A673 (cell line): ENCODE data around the gene CCDC85C. TPM values are rescaled to one million over a fixed set of nuclear protein-coding genes. Genes with fewer than 3 reads are reported as not detected.

ENCODE experiments used
- BruUV-seq: library from RNA; stranded (reverse); fragments of 400-500 nt; replicated peaks from 2 replicates; lab custom pipeline; 2021; lab: Mats Ljungman, UMichigan
- CTCF ChIA-PET: fragments of 300-600 bp; sonication (Branson Sonifier 250); formaldehyde crosslinking; loops from one replicate; lab custom pipeline; 2022; ENCODE audit warnings: antibody characterized with exemption; lab: Charles Lee
- POLR2A ChIA-PET: fragments of 300-600 bp; sonication (Branson Sonifier 250); formaldehyde crosslinking; loops from one replicate; lab custom pipeline; 2022; ENCODE audit warnings: antibody characterized with exemption; ENCODE audit not compliant: low non-redundant PET; lab: Charles Lee
- DNase-seq: peaks from one replicate; pipeline ENCODE4 v3.0.0-alpha.2; 2015; ENCODE audit warnings: low spot score
- H3K27ac ChIP-seq: fragments of 200-600 bp; sonication (generic); 2 replicates; pipeline ENCODE4 v1.5.1; 2016; ENCODE audit warnings: mixed run types, low read depth, mild to moderate bottlenecking, mixed read lengths, antibody characterized with exemption, low read length; ENCODE audit not compliant: poor library complexity, severe bottlenecking
- H3K27me3 ChIP-seq: fragments of 200-600 bp; sonication (generic); replicated peaks from 2 replicates; pipeline ENCODE4 v1.6.1; 2017; ENCODE audit warnings: mixed run types, low read depth, mild to moderate bottlenecking, mixed read lengths, antibody characterized with exemption, low read length; ENCODE audit not compliant: insufficient read depth, poor library complexity
- H3K36me3 ChIP-seq: fragments of 200-600 bp; sonication (generic); 2 replicates; pipeline ENCODE4 v1.6.1; 2016; ENCODE audit warnings: mixed run types, mild to moderate bottlenecking, mixed read lengths, antibody characterized with exemption, low read length; ENCODE audit not compliant: insufficient read depth, poor library complexity, severe bottlenecking
- H3K4me1 ChIP-seq: fragments of 200-600 bp; sonication (generic); 2 replicates; pipeline ENCODE4 v1.6.1; 2017; ENCODE audit warnings: mixed run types, mild to moderate bottlenecking, mixed read lengths, antibody characterized with exemption, low read length; ENCODE audit not compliant: insufficient read depth, poor library complexity, severe bottlenecking
- H3K4me3 ChIP-seq: fragments of 200-600 bp; sonication (generic); 2 replicates; pipeline ENCODE4 v1.5.1; 2016; ENCODE audit warnings: low read depth, mixed run types, mild to moderate bottlenecking, mixed read lengths, low read length; ENCODE audit not compliant: poor library complexity, severe bottlenecking
- H3K9me3 ChIP-seq: fragments of 200-600 bp; sonication (generic); 2 replicates; pipeline ENCODE4 v1.6.1; 2016; ENCODE audit warnings: mixed run types, low read depth, mild to moderate bottlenecking, mixed read lengths, antibody characterized with exemption, low read length; ENCODE audit not compliant: poor library complexity, severe bottlenecking
- CTCF ChIP-seq: fragments of 300-800, 200-600 bp; sonication (generic); conservative IDR thresholded peaks from 2 replicates; pipeline ENCODE4 v1.5.1; 2017; ENCODE audit warnings: low read depth, mild to moderate bottlenecking, antibody characterized with exemption, low read length, moderate library complexity, mixed read lengths
- EZH2 ChIP-seq: fragments of 200-600 bp; sonication (generic); IDR thresholded peaks from 2 replicates; pipeline ENCODE4 v1.6.1; 2017; ENCODE audit warnings: borderline replicate concordance, low read depth, mild to moderate bottlenecking, mixed read lengths, antibody characterized with exemption, low read length; ENCODE audit not compliant: poor library complexity, severe bottlenecking
- intact Hi-C: fragments of 100-400 bp; cut with micrococcal nuclease; formaldehyde crosslinking; loops from one replicate; pipeline ENCODE4 v1.10.0; 2022; ENCODE audit not compliant: unreplicated experiment
- total RNA-seq: library from RNA; stranded (reverse); gene quantifications from 2 replicates; pipeline ENCODE4 v1.2.3, GENCODE V29; 2021

The CCDC85C gene
- total RNA-seq, 1 experiment from 2014 or later: 24.6 TPM

GRCh38 chr14:99506276-99506675 is 97.7 kb downstream of the CCDC85C start:
- Histone ChIP-seq H3K9me3 (no peaks in the 10 kb centered on the region), H3K27ac (no peak overlapping the region), H3K4me1 (no peaks in the 10 kb centered on the region), H3K36me3 (peaks cover 74% of the 10 kb centered on the region), H3K4me3 (no peak overlapping the region), H3K27me3 (no peaks in the 10 kb centered on the region)
- no peak for DNase-seq
- intact Hi-C loops: no loop called here
- CTCF ChIA-PET: no interaction called here
- no TSS peak for BruUV-seq
- POLR2A ChIA-PET: no interaction called here
- no peak for TF ChIP-seq EZH2
- TF ChIP-seq CTCF: no peak

GRCh38 chr14:99505089-99505488 is 98.9 kb downstream of the CCDC85C start:
- POLR2A ChIA-PET: no interaction called here
- no TSS peak for BruUV-seq
- H3K4me3 ChIP-seq: no peak overlapping the region
- no peak overlapping the region for H3K27ac ChIP-seq
- intact Hi-C loops: no loop called here
- peaks cover 77% of the 10 kb centered on the region for H3K36me3 ChIP-seq
- no peak for TF ChIP-seq CTCF
- no peak for TF ChIP-seq EZH2
- no peaks in the 10 kb centered on the region for H3K9me3 ChIP-seq
- DNase-seq: no peak
- no peaks in the 10 kb centered on the region for H3K27me3 ChIP-seq
- H3K4me1 ChIP-seq: no peaks in the 10 kb centered on the region
- CTCF ChIA-PET: no interaction called here

GRCh38 chr14:99503848-99504453 is 100.1 kb downstream of the CCDC85C start:
- Histone ChIP-seq H3K36me3 (peaks cover 76% of the 10 kb centered on the region), H3K4me3 (no peak overlapping the region), H3K27me3 (no peaks in the 10 kb centered on the region), H3K9me3 (no peaks in the 10 kb centered on the region), H3K27ac (no peak overlapping the region), H3K4me1 (no peaks in the 10 kb centered on the region)
- ChIA-PET CTCF (interaction anchor here (0.6 kb wide), 1 partner anchor 392 kb away, joined by 3 read pairs; no protein-coding TSS in a partner anchor), POLR2A (no interaction called here)
- TF ChIP-seq CTCF (no peak), EZH2 (no peak)
- intact Hi-C loops: no loop called here
- BruUV-seq: no TSS peak
- no peak for DNase-seq
